Measurements from ENCODE around the gene SLC35A1. TPM values are rescaled to one million over a fixed set of nuclear protein-coding genes. Genes with fewer than 3 reads are reported as not detected.
"Not testable (repeated sequence)": the region's sequence is repeated elsewhere in the genome, so short reads cannot be mapped to it uniquely, and the experiment has no call there.

SLC35A1 gene
- total RNA-seq, 4 donors from 2014 or later: 12.0 to 20.0 (median 15.1) TPM

- no peak for DNase-seq (ENCODE audit: low spot score)
- no peak for ATAC-seq (ENCODE audit: low FRiP score)
- no peak for TF ChIP-seq CTCF (IDR thresholded peaks at IDR 0.05)
These were observed 14.8 kb downstream of the SLC35A1 start for GRCh38 chr6:87487555-87487954.

DNA sequence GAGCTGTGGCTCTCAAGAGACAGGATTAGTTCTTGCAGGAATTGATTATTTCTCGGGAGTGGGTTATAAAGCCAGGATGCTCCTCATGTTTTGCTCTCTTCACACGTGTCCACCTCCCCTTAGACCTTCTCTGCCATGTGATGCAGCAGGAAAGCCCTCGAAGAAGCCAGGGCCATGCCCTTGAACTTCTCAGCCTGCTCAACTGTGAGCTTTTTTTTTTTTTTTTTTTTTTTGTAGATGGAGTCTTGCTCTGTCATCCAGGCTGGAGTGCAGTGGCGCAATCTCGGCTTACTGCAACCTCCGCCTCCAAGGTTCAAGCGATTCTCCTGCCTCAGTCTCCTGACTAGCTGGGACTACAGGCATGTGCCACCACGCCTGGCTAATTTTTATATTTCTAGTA lies 16.6 kb downstream of the SLC35A1 start:
- not testable (repeated sequence) for ATAC-seq (ENCODE audit: low FRiP score); DNase-seq (ENCODE audit: low spot score)

- no peak for ATAC-seq (ENCODE audit: low FRiP score)
- no peak for TF ChIP-seq CTCF (IDR thresholded peaks at IDR 0.05)
- no peak for DNase-seq (ENCODE audit: low spot score)
These were observed 22.1 kb downstream of the SLC35A1 start for GRCh38 chr6:87494761-87495422.

GRCh38 chr6:87498048-87498447 lies 25.3 kb downstream of the SLC35A1 start:
- DNase-seq (ENCODE audit: low spot score) (no peak), ATAC-seq (ENCODE audit: low FRiP score) (no peak)
- TF ChIP-seq CTCF (IDR thresholded peaks at IDR 0.05): no peak

DNA sequence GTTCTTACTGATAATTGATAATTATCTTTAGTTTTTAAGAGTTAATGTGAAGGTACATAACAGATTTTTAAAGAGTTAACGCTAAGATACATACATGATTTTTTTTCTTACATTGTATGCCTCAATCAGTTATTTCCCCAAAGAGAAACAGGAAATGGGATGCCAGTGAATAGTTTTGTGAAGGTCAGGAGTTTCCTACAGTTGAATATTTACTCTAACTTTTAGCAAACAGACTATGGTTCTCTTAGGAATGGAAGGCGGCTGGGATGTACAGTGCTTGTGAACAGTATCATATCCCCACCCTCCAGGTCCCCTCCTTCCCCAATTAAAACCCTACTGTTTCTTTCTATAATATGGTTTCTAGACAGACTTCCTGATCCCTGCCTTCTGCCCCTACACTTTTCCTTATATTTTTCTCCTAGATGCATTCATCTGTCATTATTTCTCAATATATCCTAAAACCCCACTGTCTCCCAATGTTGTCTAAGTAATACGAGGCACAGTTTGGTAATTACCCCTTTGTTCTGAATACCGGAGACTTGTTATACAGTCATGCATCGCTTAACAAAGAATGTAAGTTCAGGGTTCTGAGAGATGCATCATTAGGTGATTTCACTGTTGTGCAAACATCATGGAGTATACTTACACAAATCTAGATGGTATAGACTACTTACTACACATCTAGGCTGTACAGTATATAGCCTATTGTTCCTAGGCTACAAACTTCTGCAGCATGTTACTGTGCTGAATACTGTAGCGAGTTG lies 29.2 kb downstream of the SLC35A1 start:
- ATAC-seq (ENCODE audit: low FRiP score) (no peak), DNase-seq (ENCODE audit: low spot score) (no peak)
- no peak for TF ChIP-seq CTCF (IDR thresholded peaks at IDR 0.05)

DNA sequence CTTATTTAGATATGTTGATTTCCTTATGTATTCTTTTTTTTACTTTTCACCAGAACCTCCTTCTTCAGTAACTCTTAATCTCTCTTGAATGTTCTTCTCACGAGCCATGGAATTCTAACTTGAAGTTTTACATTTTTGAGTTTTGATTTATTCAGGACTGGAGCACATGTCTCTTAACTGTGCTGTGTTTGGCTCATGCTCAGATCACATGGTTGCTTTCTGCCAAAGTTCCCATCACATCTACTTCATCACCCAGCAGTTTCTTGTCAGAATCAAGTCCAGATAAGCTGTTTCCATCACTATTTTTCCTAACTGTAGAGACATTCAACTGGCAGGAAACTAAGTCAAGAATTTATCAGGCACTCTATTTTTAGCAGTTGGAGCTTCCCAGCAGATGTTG lies 31.7 kb downstream of the SLC35A1 start:
- TF ChIP-seq CTCF (IDR thresholded peaks at IDR 0.05): no peak
- no peak for DNase-seq (ENCODE audit: low spot score)
- ATAC-seq (ENCODE audit: low FRiP score): no peak

DNA sequence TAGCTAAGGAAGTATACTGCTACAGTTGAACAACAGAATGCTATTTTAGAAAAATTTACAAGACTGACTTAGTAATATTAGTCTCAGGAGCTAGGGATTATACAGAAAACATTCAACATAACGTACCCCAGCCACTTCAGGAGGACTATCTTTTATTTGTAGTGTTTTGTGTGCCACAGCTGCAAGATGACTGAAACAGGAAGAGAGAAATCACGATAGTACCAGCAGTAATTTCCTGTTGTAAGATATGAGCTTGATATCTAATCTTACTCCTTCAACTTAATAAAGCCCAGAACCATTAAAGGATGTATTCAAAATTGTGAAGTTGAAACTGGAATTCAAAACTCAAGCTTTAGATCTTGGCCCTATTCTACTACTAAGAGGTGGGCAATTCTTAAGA lies 42.1 kb downstream of the SLC35A1 start:
- DNase-seq (ENCODE audit: low spot score) (no peak), ATAC-seq (ENCODE audit: low FRiP score) (no peak)
- no peak for TF ChIP-seq CTCF (IDR thresholded peaks at IDR 0.05)

Measured in omental fat pad (tissue), 4 donors.